ENCODE measurements around the gene ICE2. TPM values are rescaled to one million over a fixed set of nuclear protein-coding genes. Genes with fewer than 3 reads are reported as not detected.
"Not testable (repeated sequence)": the region's sequence is repeated elsewhere in the genome, so short reads cannot be mapped to it uniquely, and the experiment has no call there.

The ICE2 gene
- total RNA-seq, 4 donors from 2014 or later, result 14.4 to 21.2 (median 17.5) TPM

- WGBS, 2 donors, result 87 to 91% methylated on average over 9 of the region's 9 CpGs
These were observed 67.0 kb downstream of the ICE2 start for GRCh38 chr15:60411774-60412425.

GRCh38 chr15:60410350-60410749, 68.6 kb downstream of the ICE2 start:
- WGBS, 2 donors, result 94 to 98% methylated on average over 9 of the region's 9 CpGs
- intact Hi-C loops (cut with DNase I; ENCODE audit: low total_unique reads); H3K4me3 ChIP-seq (ENCODE audit: low read depth, poor library complexity, severe bottlenecking); DNase-seq (ENCODE audit: low spot score in 2 of 2): not testable (repeated sequence)

More at GRCh38 chr15:60411774-60412425, 67.0 kb downstream of the ICE2 start:
- DNase-seq (ENCODE audit: low spot score in 2 of 2), result no peak
- intact Hi-C loops (cut with DNase I; ENCODE audit: low total_unique reads), result no loop called here
- H3K4me3 ChIP-seq (ENCODE audit: low read depth, poor library complexity, severe bottlenecking), result no peak overlapping the region
- TF ChIP-seq POLR2A (IDR thresholded peaks at IDR 0.05), result no peak
- TF ChIP-seq CTCF (IDR thresholded peaks at IDR 0.05), result no peak

- DNase-seq (ENCODE audit: low spot score in 2 of 2), result no peak
These were observed 70.4 kb downstream of the ICE2 start for GRCh38 chr15:60408463-60408981.

GRCh38 chr15:60407415-60407805, 71.5 kb downstream of the ICE2 start:
- no peak for DNase-seq (ENCODE audit: low spot score in 2 of 2)
- intact Hi-C loops (cut with DNase I; ENCODE audit: low total_unique reads), result no loop called here
- H3K4me3 ChIP-seq (ENCODE audit: low read depth, poor library complexity, severe bottlenecking), result no peak overlapping the region
- TF ChIP-seq POLR2A (IDR thresholded peaks at IDR 0.05) (no peak), CTCF (IDR thresholded peaks at IDR 0.05) (no peak)

More at GRCh38 chr15:60408463-60408981, 70.4 kb downstream of the ICE2 start:
- intact Hi-C loops (cut with DNase I; ENCODE audit: low total_unique reads), result no loop called here
- TF ChIP-seq CTCF (IDR thresholded peaks at IDR 0.05) (no peak), POLR2A (IDR thresholded peaks at IDR 0.05) (no peak)
- no peak overlapping the region for H3K4me3 ChIP-seq (ENCODE audit: low read depth, poor library complexity, severe bottlenecking)

- WGBS, 2 donors, result 54 to 55% methylated on average over 2 of the region's 2 CpGs
- intact Hi-C loops (cut with DNase I; ENCODE audit: low total_unique reads), result no loop called here
- no peak for DNase-seq (ENCODE audit: low spot score in 2 of 2)
- TF ChIP-seq POLR2A (IDR thresholded peaks at IDR 0.05), result no peak
- no peak for TF ChIP-seq CTCF (IDR thresholded peaks at IDR 0.05)
- H3K4me3 ChIP-seq (ENCODE audit: low read depth, poor library complexity, severe bottlenecking), result no peak overlapping the region
These were observed 72.2 kb downstream of the ICE2 start for GRCh38 chr15:60406513-60407414.

GRCh38 chr15:60405399-60405798, 73.5 kb downstream of the ICE2 start:
- H3K4me3 ChIP-seq (ENCODE audit: low read depth, poor library complexity, severe bottlenecking), result no peak overlapping the region
- no peak for DNase-seq (ENCODE audit: low spot score in 2 of 2)
- TF ChIP-seq CTCF (IDR thresholded peaks at IDR 0.05) (no peak), POLR2A (IDR thresholded peaks at IDR 0.05) (no peak)
- 43 to 48% methylated on average over 2 of the region's 2 CpGs for WGBS, 2 donors
- intact Hi-C loops (cut with DNase I; ENCODE audit: low total_unique reads), result no loop called here

GRCh38 chr15:60404351-60404750, 74.6 kb downstream of the ICE2 start:
- 94 to 95% methylated on average over 12 of the region's 12 CpGs for WGBS, 2 donors

More at GRCh38 chr15:60404351-60404750, 74.6 kb downstream of the ICE2 start:
- DNase-seq (ENCODE audit: low spot score in 2 of 2); intact Hi-C loops (cut with DNase I; ENCODE audit: low total_unique reads); H3K4me3 ChIP-seq (ENCODE audit: low read depth, poor library complexity, severe bottlenecking): not testable (repeated sequence)

All from lower leg skin (tissue), 4 donors.